GM12878 (cell line): Measurements from ENCODE around the gene DCDC2. TPM values are rescaled to one million over a fixed set of nuclear protein-coding genes. Genes with fewer than 3 reads are reported as not detected.

ENCODE experiments used
- ATAC-seq: fragments of 200-7000 bp; cut with Tn5 transposase; 3 replicates; pipeline ENCODE4 v1.9.1; 2020; ENCODE audit warnings: mild to moderate bottlenecking, moderate library complexity
- BruUV-seq: library from RNA; stranded (reverse); fragments of 400-500 nt; replicated peaks from 2 replicates; lab custom pipeline; 2021; lab: Mats Ljungman, UMichigan
- CTCF ChIA-PET: fragments of 300-600 bp; sonication (Branson Sonifier 250); formaldehyde crosslinking; extraction: SDS; loops from one replicate; lab custom pipeline; 2021; ENCODE audit warnings: inconsistent platforms; lab: Yijun Ruan, JAX
- POLR2A ChIA-PET: fragments of 350-600 bp; formaldehyde crosslinking; extraction: SDS; loops from one replicate; lab custom pipeline; 2021; ENCODE audit warnings: inconsistent platforms; lab: Charles Lee
- RAD21 ChIA-PET: fragments of 300-600 bp; sonication (Branson Sonifier 250); formaldehyde crosslinking; loops from one replicate; lab custom pipeline; 2023; ENCODE audit warnings: antibody characterized with exemption; ENCODE audit not compliant: unreplicated experiment; lab: Charles Lee
- SMC1A ChIA-PET: fragments of 300-600 bp; sonication (Branson Sonifier 250); formaldehyde crosslinking; loops from one replicate; lab custom pipeline; 2023; ENCODE audit not compliant: unreplicated experiment, uncharacterized antibody; lab: Charles Lee
- DNase-seq: peaks from one replicate; pipeline ENCODE4 v3.0.0-alpha.2; 2011; ENCODE audit warnings: low read depth, low spot score
- FAIRE-seq: peaks from 3 replicates; lab custom pipeline; 2011; peaks lifted over from hg19 to GRCh38; lab: Jason Lieb, UNC
- H2AFZ ChIP-seq: 2 replicates; pipeline ENCODE4 v1.6.0; 2011; ENCODE audit warnings: low read depth, low read length, control low read depth; ENCODE audit not compliant: control insufficient read depth
- H3K27ac ChIP-seq: 2 replicates; pipeline ENCODE4 v1.5.1; 2011; ENCODE audit warnings: control low read depth; ENCODE audit not compliant: control insufficient read depth, insufficient read depth
- H3K27me3 ChIP-seq, 2 experiments: replicated peaks in 1 of 2; 2 replicates each; pipeline versions ENCODE4 v1.6.0 to v1.6.1; 2011; ENCODE audit warnings: low read length in 1 of 2; ENCODE audit not compliant: control insufficient read depth in 2 of 2, insufficient read depth in 2 of 2
- H3K36me3 ChIP-seq, 2 experiments: 2 replicates each; pipeline ENCODE4 v1.5.1; 2011; ENCODE audit warnings: low read length in 1 of 2; ENCODE audit not compliant: control insufficient read depth in 2 of 2, insufficient read depth in 2 of 2
- H3K4me1 ChIP-seq: 2 replicates; pipeline ENCODE4 v1.6.1; 2011; ENCODE audit warnings: mild to moderate bottlenecking, low read length, moderate library complexity, mixed read lengths; ENCODE audit not compliant: control insufficient read depth, insufficient read depth
- H3K4me2 ChIP-seq: 2 replicates; pipeline ENCODE4 v1.6.0; 2011; ENCODE audit warnings: control low read depth; ENCODE audit not compliant: control insufficient read depth, insufficient read depth
- H3K4me3 ChIP-seq: fragments of 200-600 bp; sonication (generic); 2 replicates; pipeline ENCODE4 v1.5.1; 2016
- H3K79me2 ChIP-seq: 2 replicates; pipeline ENCODE4 v1.6.0; 2011; ENCODE audit warnings: low read length; ENCODE audit not compliant: control insufficient read depth, insufficient read depth
- H3K9ac ChIP-seq: 2 replicates; pipeline ENCODE4 v1.8.0; 2011; ENCODE audit warnings: low read length, control low read depth, mixed read lengths; ENCODE audit not compliant: control insufficient read depth, insufficient read depth
- H3K9me3 ChIP-seq: replicated peaks from 3 replicates; pipeline ENCODE4 v1.5.1; 2011; ENCODE audit warnings: mild to moderate bottlenecking, low read length; ENCODE audit not compliant: control insufficient read depth, insufficient read depth
- H4K20me1 ChIP-seq: 2 replicates; pipeline ENCODE4 v1.6.0; 2011; ENCODE audit not compliant: control insufficient read depth, insufficient read depth
- E4F1 ChIP-seq: fragments of 450-650 bp; IDR thresholded peaks from 2 replicates; pipeline ENCODE4 v1.6.1; 2018; ENCODE audit warnings: borderline replicate concordance, mild to moderate bottlenecking; ENCODE audit not compliant: partially characterized antibody
- ESRRA ChIP-seq: IDR thresholded peaks from 2 replicates; pipeline ENCODE4 v1.6.1; 2012; ENCODE audit warnings: mild to moderate bottlenecking, low read length, improper control_type of control experiment
- KLF5 ChIP-seq: fragments of 450-650 bp; IDR thresholded peaks from 2 replicates; pipeline ENCODE4 v1.6.1; 2014; ENCODE audit warnings: mild to moderate bottlenecking; ENCODE audit not compliant: partially characterized antibody
- NBN ChIP-seq: fragments of 450-650 bp; IDR thresholded peaks from 2 replicates; pipeline ENCODE4 v1.6.1; 2016
- PBX3 ChIP-seq: IDR thresholded peaks from 2 replicates; pipeline ENCODE4 v1.6.1; 2011; ENCODE audit warnings: mild to moderate bottlenecking, low read depth, low read length, moderate library complexity; ENCODE audit not compliant: insufficient replicate concordance
- ZBTB33 ChIP-seq: fragments of 450-650 bp; IDR thresholded peaks from 2 replicates; pipeline ENCODE4 v1.6.1; 2017; ENCODE audit warnings: mild to moderate bottlenecking
- ZNF592 ChIP-seq: fragments of 450-650 bp; IDR thresholded peaks from 2 replicates; pipeline ENCODE4 v1.6.1; 2017; ENCODE audit warnings: mild to moderate bottlenecking, moderate library complexity
- WGBS: methylation state at CpG from one replicate; pipeline ENCODE4 v1.1.6; 2016; ENCODE audit warnings: low lambda C conversion rate; ENCODE audit not compliant: insufficient replicate concordance, insufficient coverage; ENCODE audit errors: missing lambda C conversion rate; 5-methylcytosine and 5-hydroxymethylcytosine counted together
- in situ Hi-C: fragments of 300-500 bp; cut with MboI; formaldehyde crosslinking; loops from 9 replicates; pipeline ENCODE4 v1.14.3; 2018; ENCODE audit warnings: mixed read lengths
- intact Hi-C: fragments of 100-400 bp; cut with micrococcal nuclease; formaldehyde crosslinking; loops from one replicate; pipeline ENCODE4 v1.14.2; 2022; ENCODE audit not compliant: unreplicated experiment
- polyA plus RNA-seq, 11 experiments: library from polyadenylated mRNA; depleted of rRNA in 4 of 11; unstranded in 6 of 11; stranded (reverse) in 5 of 11; fragments of >200 nt; fragmentation: Nextera tagmentation in 4 of 11; fragmentation: Illumina TruSeq in 1 of 11; extraction: Ambion mirVana in 4 of 11; extraction: Trizol in 1 of 11; gene quantifications; 1 replicate in 1 of 11; 2 replicates in 10 of 11; pipeline versions ENCODE4 v1.2.1 to v1.2.3, GENCODE V29; 2011 to 2016; ENCODE audit warnings: inconsistent platforms in 2 of 11, missing spikeins in 2 of 11, low read depth in 1 of 11
- total RNA-seq, 4 experiments: library from RNA; depleted of rRNA in 3 of 4; stranded (reverse); fragments of >200 nt in 3 of 4; fragmentation: Illumina TruSeq in 1 of 4; extraction: Trizol in 1 of 4; gene quantifications; 2 replicates each; pipeline versions ENCODE4 v1.2.1 to v1.2.3, GENCODE V29; 2013 to 2021

The DCDC2 gene
- total and polyA plus RNA-seq, 10 of the 15 experiments (the other 5 are each of a cell fraction or from before 2014, with no cell fraction given) = under 0.01 to 0.03 TPM; not detected in 8

GRCh38 chr6:24327756-24328155, 30.1 kb downstream of the DCDC2 start:
- no peaks in the 10 kb centered on the region for H3K9me3 ChIP-seq
- H4K20me1 ChIP-seq = no peaks in the 10 kb centered on the region
- FAIRE-seq (no peak), DNase-seq (no peak), ATAC-seq (no peak)
- no peak overlapping the region for H2AFZ ChIP-seq
- intact Hi-C loops = no loop called here
- RAD21 ChIA-PET = no interaction called here
- H3K4me2 ChIP-seq = no peak overlapping the region
- no peaks in the 10 kb centered on the region for H3K79me2 ChIP-seq
- H3K27ac ChIP-seq = no peak overlapping the region
- TF ChIP-seq E4F1 (no peak), ZNF592 (no peak), KLF5 (no peak), NBN (no peak), ESRRA (no peak), PBX3 (no peak), ZBTB33 (no peak)
- POLR2A ChIA-PET = no interaction called here
- SMC1A ChIA-PET = no interaction called here
- H3K36me3 ChIP-seq = no peaks in the 10 kb centered on the region
- no peak overlapping the region for H3K9ac ChIP-seq
- WGBS = 57% methylated on average over 4 of the region's 4 CpGs
- no peak overlapping the region for H3K4me3 ChIP-seq
- no TSS peak for BruUV-seq
- CTCF ChIA-PET = no interaction called here
- H3K4me1 ChIP-seq = no peaks in the 10 kb centered on the region
- in situ Hi-C loops = no loop called here
- no peaks in the 10 kb centered on the region for H3K27me3 ChIP-seq
